RWPE2 (cell line): ENCODE measurements around the gene LACRT.
"Not testable (repeated sequence)": the region's sequence is repeated elsewhere in the genome, so short reads cannot be mapped to it uniquely, and the experiment has no call there.

Source experiments
- ATAC-seq: fragments of 200-7000 bp; cut with Tn5 transposase; 3 replicates; pipeline ENCODE4 v1.9.1; 2021; ENCODE audit warnings: low read depth
- DNase-seq: peaks from one replicate; pipeline ENCODE4 v3.0.0-alpha.2; 2020; ENCODE audit warnings: low spot score
- H3K27ac ChIP-seq: fragments of 450-650 bp; 2 replicates; pipeline ENCODE4 v1.5.1; 2017; ENCODE audit warnings: mild to moderate bottlenecking; ENCODE audit not compliant: poor library complexity, severe bottlenecking
- H3K27me3 ChIP-seq: fragments of 250-450 bp; sonication (Bioruptor Pico); 2 replicates; pipeline ENCODE4 v1.5.1; 2021; ENCODE audit warnings: mild to moderate bottlenecking, moderate library complexity; ENCODE audit not compliant: insufficient read depth, poor library complexity, severe bottlenecking
- H3K36me3 ChIP-seq: fragments of 250-450 bp; sonication (Bioruptor Pico); 2 replicates; pipeline ENCODE4 v1.5.1; 2020; ENCODE audit warnings: low read depth, mild to moderate bottlenecking, moderate library complexity
- H3K4me1 ChIP-seq: fragments of 250-450 bp; sonication (Bioruptor Pico); 2 replicates; pipeline ENCODE4 v1.5.1; 2021; ENCODE audit warnings: mild to moderate bottlenecking, moderate library complexity; ENCODE audit not compliant: insufficient read depth, poor library complexity, severe bottlenecking
- H3K4me3 ChIP-seq: fragments of 250-450 bp; sonication (Bioruptor Pico); 2 replicates; pipeline ENCODE4 v1.5.1; 2021; ENCODE audit warnings: mild to moderate bottlenecking, moderate library complexity; ENCODE audit not compliant: severe bottlenecking
- H3K9me3 ChIP-seq: fragments of 250-450 bp; sonication (Bioruptor Pico); 2 replicates; pipeline ENCODE4 v1.5.1; 2021; ENCODE audit warnings: mild to moderate bottlenecking, moderate library complexity; ENCODE audit not compliant: severe bottlenecking
- TF ChIP-seq, protein P1 (sequence below): fragments of 450-650 bp; IDR thresholded peaks from one replicate; pipeline ENCODE4 v1.5.1; 2017; ENCODE audit warnings: mild to moderate bottlenecking, moderate library complexity; ENCODE audit not compliant: poor library complexity, severe bottlenecking

The LACRT gene

GRCh38 chr12:54648265-54648664, 13.6 kb upstream of the LACRT start, which contains the start of gene DCD:
DCD (minus strand) TSS chr12:54648365; CDS start chr12:54648303, 62 bp downstream.
- no peak for DNase-seq
- Histone ChIP-seq H3K4me3 (no peak within 1 kb of the TSS), H3K27me3 (peaks cover 20% of the 10 kb centered on the region), H3K36me3 (no peaks in the 10 kb centered on the region), H3K4me1 (no peaks in the 10 kb centered on the region), H3K9me3 (no peaks in the 10 kb centered on the region), H3K27ac (no peak within 1 kb of the TSS)
- TF ChIP-seq, protein P1, sequence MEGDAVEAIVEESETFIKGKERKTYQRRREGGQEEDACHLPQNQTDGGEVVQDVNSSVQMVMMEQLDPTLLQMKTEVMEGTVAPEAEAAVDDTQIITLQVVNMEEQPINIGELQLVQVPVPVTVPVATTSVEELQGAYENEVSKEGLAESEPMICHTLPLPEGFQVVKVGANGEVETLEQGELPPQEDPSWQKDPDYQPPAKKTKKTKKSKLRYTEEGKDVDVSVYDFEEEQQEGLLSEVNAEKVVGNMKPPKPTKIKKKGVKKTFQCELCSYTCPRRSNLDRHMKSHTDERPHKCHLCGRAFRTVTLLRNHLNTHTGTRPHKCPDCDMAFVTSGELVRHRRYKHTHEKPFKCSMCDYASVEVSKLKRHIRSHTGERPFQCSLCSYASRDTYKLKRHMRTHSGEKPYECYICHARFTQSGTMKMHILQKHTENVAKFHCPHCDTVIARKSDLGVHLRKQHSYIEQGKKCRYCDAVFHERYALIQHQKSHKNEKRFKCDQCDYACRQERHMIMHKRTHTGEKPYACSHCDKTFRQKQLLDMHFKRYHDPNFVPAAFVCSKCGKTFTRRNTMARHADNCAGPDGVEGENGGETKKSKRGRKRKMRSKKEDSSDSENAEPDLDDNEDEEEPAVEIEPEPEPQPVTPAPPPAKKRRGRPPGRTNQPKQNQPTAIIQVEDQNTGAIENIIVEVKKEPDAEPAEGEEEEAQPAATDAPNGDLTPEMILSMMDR, result no peak
- no peak for ATAC-seq

DNA sequence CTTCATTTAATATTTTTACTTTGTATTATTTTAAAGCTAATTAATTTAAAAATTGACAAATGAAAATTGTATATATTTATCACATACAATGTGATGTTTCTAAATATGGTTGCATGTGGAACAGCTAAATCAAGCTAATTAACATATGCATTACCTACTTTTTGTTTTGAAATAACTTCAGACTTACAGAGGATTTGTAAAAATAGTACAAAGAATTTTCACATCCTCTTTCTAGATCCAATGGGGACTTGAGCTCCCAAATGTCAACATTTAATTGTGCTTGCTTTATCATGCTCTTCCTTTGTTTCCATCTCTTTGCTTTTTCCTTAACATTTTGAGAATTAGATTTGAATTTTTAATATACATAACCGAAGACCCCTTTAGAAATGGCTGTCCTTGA, 6.9 kb upstream of the LACRT start:
- DNase-seq, result no peak
- H3K27me3 ChIP-seq, result peaks cover 18% of the 10 kb centered on the region
- ATAC-seq, result no peak

DNA sequence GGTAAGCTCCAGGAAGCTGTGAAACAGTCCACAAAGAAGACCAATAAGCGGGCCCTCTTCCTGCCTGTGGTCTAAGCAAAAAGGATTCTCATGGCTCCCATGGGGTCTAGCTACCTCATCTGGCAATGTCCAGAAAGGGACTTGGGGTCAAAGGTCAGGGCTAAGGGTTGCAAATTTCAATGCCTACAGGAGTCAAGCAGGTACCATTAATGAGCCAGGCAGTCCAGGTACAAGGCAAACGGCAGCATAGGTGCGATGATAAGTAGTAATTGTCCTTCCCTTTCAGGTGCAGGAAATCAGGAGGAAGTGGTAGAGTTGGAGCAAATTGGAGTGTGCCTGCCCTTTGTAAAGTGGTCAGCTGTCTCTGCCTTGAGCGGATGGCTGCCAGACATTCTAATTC, 6.4 kb upstream of the LACRT start:
- ATAC-seq (no peak), DNase-seq (no peak)
- TF ChIP-seq, protein P1, result no peak
- no peak overlapping the region for H3K27ac ChIP-seq
- peaks cover 15% of the 10 kb centered on the region for H3K27me3 ChIP-seq
- no peaks in the 10 kb centered on the region for H3K36me3 ChIP-seq
- no peaks in the 10 kb centered on the region for H3K4me1 ChIP-seq
- no peaks in the 10 kb centered on the region for H3K9me3 ChIP-seq
- H3K4me3 ChIP-seq, result no peak overlapping the region

More for the DNA sequence above, 6.9 kb upstream of the LACRT start:
- no peaks in the 10 kb centered on the region for H3K4me1 ChIP-seq
- no peaks in the 10 kb centered on the region for H3K9me3 ChIP-seq
- no peaks in the 10 kb centered on the region for H3K36me3 ChIP-seq
- H3K27ac ChIP-seq, result no peak overlapping the region
- TF ChIP-seq, protein P1, result no peak
- H3K4me3 ChIP-seq, result no peak overlapping the region

DNA sequence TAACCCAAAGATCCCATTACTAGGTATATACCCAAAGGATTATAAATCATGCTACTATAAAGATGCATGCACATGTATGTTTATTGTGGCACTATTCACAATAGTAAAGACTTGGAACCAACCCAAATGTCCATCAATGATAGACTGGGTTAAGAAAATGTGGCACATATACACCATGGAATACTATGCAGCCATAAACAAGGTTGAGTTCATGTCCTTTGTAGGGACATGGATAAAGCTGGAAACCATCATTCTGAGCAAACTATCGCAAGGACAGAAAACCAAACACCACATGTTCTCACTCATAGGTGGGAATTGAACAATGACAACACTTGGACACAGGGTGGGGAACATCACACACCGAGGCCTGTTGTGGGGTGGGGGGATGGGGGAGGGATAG, 4.4 kb upstream of the LACRT start:
- not testable (repeated sequence) for H3K9me3 ChIP-seq, H3K36me3 ChIP-seq, DNase-seq, H3K27ac ChIP-seq, H3K27me3 ChIP-seq, H3K4me1 ChIP-seq, H3K4me3 ChIP-seq, ATAC-seq

DNA sequence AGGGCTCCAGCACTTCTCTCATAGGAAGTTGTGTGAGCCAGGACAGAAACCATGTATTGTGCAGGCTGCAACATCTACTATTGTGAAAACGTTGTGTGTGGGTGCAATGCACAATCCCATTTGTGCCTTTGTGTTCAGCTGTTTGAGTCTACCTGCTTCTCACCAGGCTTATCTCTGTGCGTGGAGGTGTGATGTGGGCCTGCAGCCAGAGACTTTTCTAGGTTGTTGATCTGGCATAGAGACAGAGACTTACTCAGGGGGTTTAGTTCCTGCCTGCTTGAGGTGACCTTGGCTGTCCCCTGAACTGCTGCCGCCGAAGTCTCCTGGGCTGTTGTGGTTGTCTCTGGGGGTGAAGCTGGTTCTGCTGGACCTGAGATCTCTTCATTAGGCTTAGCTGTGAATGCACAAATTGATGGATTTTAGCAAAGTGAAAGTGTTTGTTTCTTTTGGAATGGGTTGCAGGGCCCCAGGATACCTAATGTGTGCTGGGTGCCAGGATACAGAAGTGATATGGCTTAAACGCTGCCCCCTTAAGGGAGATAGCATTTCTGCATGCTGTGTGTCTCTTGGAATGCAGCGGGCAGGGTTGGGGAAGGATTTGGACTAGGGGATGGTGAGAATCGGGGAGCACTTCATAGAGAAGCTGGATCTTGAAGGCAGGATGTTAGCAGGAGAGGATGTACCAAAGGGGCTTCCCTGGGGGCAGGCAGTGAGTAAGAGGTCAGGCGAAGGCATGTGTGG, 2.5 kb downstream of the LACRT start:
- H3K4me1 ChIP-seq, result no peaks in the 10 kb centered on the region
- no peaks in the 10 kb centered on the region for H3K27me3 ChIP-seq
- ATAC-seq (no peak), DNase-seq (no peak)
- no peak overlapping the region for H3K4me3 ChIP-seq
- no peaks in the 10 kb centered on the region for H3K36me3 ChIP-seq
- peaks cover 2% of the 10 kb centered on the region for H3K9me3 ChIP-seq
- TF ChIP-seq, protein P1, result no peak
- no peak overlapping the region for H3K27ac ChIP-seq
